ENCODE results near the gene ZC3H8. TPM values are rescaled to one million over a fixed set of nuclear protein-coding genes. Genes with fewer than 3 reads are reported as not detected.

ZC3H8 gene
- total and polyA plus RNA-seq, 2 donors (not counting 3 experiments of a cell fraction or from before 2014, with no cell fraction given): 0.95 to 7.1 TPM

DNA sequence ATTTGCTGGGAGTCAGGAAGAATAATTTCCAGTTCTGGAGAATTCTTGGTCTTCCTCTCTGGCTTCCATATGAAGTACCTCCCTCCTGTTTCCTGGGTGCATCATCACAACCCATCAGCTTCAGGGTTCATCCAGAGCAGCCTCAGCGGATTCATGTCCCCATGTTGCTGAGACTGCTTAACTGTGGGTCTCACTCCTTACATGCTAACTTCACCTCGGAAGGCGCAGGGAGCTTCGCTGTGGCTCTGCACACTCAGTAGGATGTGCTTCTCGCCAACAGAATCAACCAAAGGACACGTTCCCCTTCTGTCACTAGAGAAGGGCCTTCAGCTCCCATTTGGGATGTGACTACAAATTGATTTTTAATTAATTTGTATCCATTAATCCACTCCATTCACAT is 92.5 kb downstream of the ZC3H8 start:
- H3K9me3 ChIP-seq (replicated peaks; ENCODE audit: control insufficient read depth, insufficient read depth, low read length): no peaks in the 10 kb centered on the region
- TF ChIP-seq POLR2A (IDR thresholded peaks at IDR 0.05; ENCODE audit: low read depth, low read length): no peak
- TF ChIP-seq POLR2AphosphoS5 (IDR thresholded peaks at IDR 0.05; ENCODE audit: insufficient read depth, low read depth, low read length): no peak
- TF ChIP-seq, protein P1, sequence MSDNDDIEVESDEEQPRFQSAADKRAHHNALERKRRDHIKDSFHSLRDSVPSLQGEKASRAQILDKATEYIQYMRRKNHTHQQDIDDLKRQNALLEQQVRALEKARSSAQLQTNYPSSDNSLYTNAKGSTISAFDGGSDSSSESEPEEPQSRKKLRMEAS (IDR thresholded peaks at IDR 0.05; ENCODE audit: insufficient read depth, insufficient read length): no peak
- no peak for TF ChIP-seq JUN (IDR thresholded peaks at IDR 0.05; ENCODE audit: borderline replicate concordance, insufficient read depth, insufficient read length, low read depth)
- TF ChIP-seq, protein P2, sequence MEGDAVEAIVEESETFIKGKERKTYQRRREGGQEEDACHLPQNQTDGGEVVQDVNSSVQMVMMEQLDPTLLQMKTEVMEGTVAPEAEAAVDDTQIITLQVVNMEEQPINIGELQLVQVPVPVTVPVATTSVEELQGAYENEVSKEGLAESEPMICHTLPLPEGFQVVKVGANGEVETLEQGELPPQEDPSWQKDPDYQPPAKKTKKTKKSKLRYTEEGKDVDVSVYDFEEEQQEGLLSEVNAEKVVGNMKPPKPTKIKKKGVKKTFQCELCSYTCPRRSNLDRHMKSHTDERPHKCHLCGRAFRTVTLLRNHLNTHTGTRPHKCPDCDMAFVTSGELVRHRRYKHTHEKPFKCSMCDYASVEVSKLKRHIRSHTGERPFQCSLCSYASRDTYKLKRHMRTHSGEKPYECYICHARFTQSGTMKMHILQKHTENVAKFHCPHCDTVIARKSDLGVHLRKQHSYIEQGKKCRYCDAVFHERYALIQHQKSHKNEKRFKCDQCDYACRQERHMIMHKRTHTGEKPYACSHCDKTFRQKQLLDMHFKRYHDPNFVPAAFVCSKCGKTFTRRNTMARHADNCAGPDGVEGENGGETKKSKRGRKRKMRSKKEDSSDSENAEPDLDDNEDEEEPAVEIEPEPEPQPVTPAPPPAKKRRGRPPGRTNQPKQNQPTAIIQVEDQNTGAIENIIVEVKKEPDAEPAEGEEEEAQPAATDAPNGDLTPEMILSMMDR (IDR thresholded peaks at IDR 0.05; ENCODE audit: extremely low read depth in 1 of 2, insufficient read depth in 1 of 2, low read depth in 1 of 2, low read length in 2 of 2): no peak
- no peak for TF ChIP-seq MYC (IDR thresholded peaks at IDR 0.05; ENCODE audit: low read depth, low read length)
- no peak for TF ChIP-seq EZH2 (IDR thresholded peaks at IDR 0.05; ENCODE audit: borderline replicate concordance, low read depth, low read length, severe bottlenecking)
- TF ChIP-seq GATA2 (IDR thresholded peaks at IDR 0.05; ENCODE audit: insufficient read depth, insufficient read length, low read depth, low read length): no peak
- no peak for TF ChIP-seq FOS (IDR thresholded peaks at IDR 0.05; ENCODE audit: borderline replicate concordance, insufficient read depth, low read length)
- dilution Hi-C loops (cut with MboI; ENCODE audit: extremely low pct_ligation_motif_present, low sequenced_read_pairs): no loop called here
- no peak overlapping the region for H3K4me2 ChIP-seq (ENCODE audit: insufficient read depth, low read length)
- no TSS peak for BruUV-seq (replicated peaks)
- no peaks in the 10 kb centered on the region for H3K79me2 ChIP-seq (ENCODE audit: control insufficient read depth, insufficient read depth, low read length)
- H3K4me1 ChIP-seq (ENCODE audit: control insufficient read depth, extremely low read depth, insufficient read depth, low read length): no peaks in the 10 kb centered on the region
- H3K9ac ChIP-seq (replicated peaks; ENCODE audit: extremely low read depth, insufficient read depth, low read length): no peak overlapping the region
- H4K20me1 ChIP-seq (replicated peaks; ENCODE audit: control insufficient read depth, extremely low read depth, insufficient read depth, low read length): no peaks in the 10 kb centered on the region
- no peaks in the 10 kb centered on the region for H3K9me1 ChIP-seq (replicated peaks; ENCODE audit: control insufficient read depth, extremely low read depth, insufficient read depth, low read length)
- intact Hi-C loops (cut with micrococcal nuclease): no loop called here
- no peak overlapping the region for H3K27ac ChIP-seq (ENCODE audit: insufficient read depth, low read depth, low read length)
- peaks cover 0 to 2% of the 10 kb centered on the region in 2 experiments for H3K27me3 ChIP-seq (ENCODE audit: control insufficient read depth in 2 of 2, insufficient read depth in 2 of 2, low read length in 2 of 2)
- ChIA-PET CTCF (interaction anchor here (0.9 kb wide), 1 partner anchor 306 kb away, joined by 3 read pairs; no protein-coding TSS in a partner anchor), POLR2A (no interaction called here)
- DNase-seq (ENCODE audit: low read depth, low spot score) (no peak), FAIRE-seq (no peak)
- no peak overlapping the region for H3K4me3 ChIP-seq (replicated peaks in 1 of 3; ENCODE audit: insufficient read depth in 1 of 3, low read depth in 1 of 3, low read length in 3 of 3)
- no peaks in the 10 kb centered on the region for H3K36me3 ChIP-seq (ENCODE audit: control insufficient read depth in 2 of 2, extremely low read depth in 1 of 2, insufficient read depth in 2 of 2, low read length in 2 of 2)
- H2AFZ ChIP-seq (ENCODE audit: low read depth, low read length): no peak overlapping the region

Other genes starting within 250 kb of the ZC3H8 start
- gene TMEM87B, start 199.8 kb downstream of the ZC3H8 start, total RNA-seq: 21.5 and 22.1 TPM in 2 replicates
- gene TMEM87B, start 199.8 kb downstream of the ZC3H8 start, polyA plus RNA-seq: 12.2 and 17.6 TPM in 2 replicates
- gene FBLN7, start 116.7 kb downstream of the ZC3H8 start, total RNA-seq: 2.1 and 3.3 TPM in 2 replicates
- gene FBLN7, start 116.7 kb downstream of the ZC3H8 start, polyA plus RNA-seq: 3.1 and 3.4 TPM in 2 replicates
- gene ZC3H6, start 20.6 kb upstream of the ZC3H8 start, total RNA-seq: 2.5 and 3.0 TPM in 2 replicates
- gene ZC3H6, start 20.6 kb upstream of the ZC3H8 start, polyA plus RNA-seq: 0.43 and 0.46 TPM in 2 replicates
- 10.8 and 17.7 TPM in 2 replicates for gene RGPD8, start 178.6 kb upstream of the ZC3H8 start, total RNA-seq
- 0.75 and 0.98 TPM in 2 replicates for gene RGPD8, start 178.6 kb upstream of the ZC3H8 start, polyA plus RNA-seq
- 66.8 and 71.0 TPM in 2 replicates for gene TTL, start 227.1 kb upstream of the ZC3H8 start, total RNA-seq
- 17.9 and 21.9 TPM in 2 replicates for gene TTL, start 227.1 kb upstream of the ZC3H8 start, polyA plus RNA-seq